HuH-7 (cell line): ENCODE results near the gene SLC25A45.

Experiments used
- DNase-seq: peaks from one replicate; pipeline ENCODE4 v3.0.0; 2011; ENCODE audit warnings: low spot score

Gene SLC25A45

DNA sequence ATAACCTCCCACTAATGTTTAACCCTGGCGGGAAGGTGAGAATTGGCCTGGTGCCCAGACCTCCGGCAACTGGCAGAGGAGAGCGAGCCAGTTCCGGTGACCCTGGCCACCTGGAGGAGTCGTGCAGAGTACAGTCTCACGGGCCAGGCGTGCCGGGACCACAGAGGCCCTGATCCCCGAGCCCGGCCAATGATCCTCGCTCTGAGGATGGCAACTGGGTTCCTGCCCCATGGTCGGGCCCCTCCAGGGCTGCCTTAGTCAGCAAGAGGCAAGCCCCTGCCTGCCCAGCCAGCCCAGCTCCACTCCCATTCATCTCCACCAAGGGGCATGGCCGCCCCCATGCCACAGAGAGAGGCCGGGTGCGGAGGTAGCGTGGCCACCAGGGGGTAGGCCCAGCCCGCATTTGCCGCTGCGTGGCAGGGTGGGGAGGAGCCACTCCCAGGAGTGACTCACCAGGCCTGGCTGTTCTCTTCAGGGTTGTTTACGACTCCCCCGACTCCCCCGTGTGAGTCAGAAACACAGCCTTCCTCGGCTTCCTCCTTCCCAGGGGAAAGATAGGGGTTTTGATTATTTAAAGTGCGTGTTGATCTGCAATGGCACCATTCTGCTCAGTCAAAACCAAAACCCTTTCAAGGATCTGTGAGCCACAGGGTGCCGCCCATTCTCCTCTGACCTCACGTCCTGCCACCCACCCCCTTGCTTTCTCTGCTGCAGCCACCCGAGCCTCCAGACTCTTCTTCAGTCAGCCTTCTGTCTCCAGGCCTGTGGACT, at the start of gene SLC25A45:
TSS of gene SLC25A45 (minus strand) at position 614 of the 771 bp plus-strand sequence. CDS start 695 bp downstream, outside the sequence.
- peak; percentile 78 for DNase-seq

- DNase-seq: no peak
Measured at GRCh38 chr11:65431451-65432099, 49.1 kb upstream of the SLC25A45 start.

- DNase-seq: no peak
Measured at GRCh38 chr11:65430406-65431217, 48.2 kb upstream of the SLC25A45 start.

GRCh38 chr11:65429724-65430405, 47.4 kb upstream of the SLC25A45 start:
- DNase-seq: no peak

DNA sequence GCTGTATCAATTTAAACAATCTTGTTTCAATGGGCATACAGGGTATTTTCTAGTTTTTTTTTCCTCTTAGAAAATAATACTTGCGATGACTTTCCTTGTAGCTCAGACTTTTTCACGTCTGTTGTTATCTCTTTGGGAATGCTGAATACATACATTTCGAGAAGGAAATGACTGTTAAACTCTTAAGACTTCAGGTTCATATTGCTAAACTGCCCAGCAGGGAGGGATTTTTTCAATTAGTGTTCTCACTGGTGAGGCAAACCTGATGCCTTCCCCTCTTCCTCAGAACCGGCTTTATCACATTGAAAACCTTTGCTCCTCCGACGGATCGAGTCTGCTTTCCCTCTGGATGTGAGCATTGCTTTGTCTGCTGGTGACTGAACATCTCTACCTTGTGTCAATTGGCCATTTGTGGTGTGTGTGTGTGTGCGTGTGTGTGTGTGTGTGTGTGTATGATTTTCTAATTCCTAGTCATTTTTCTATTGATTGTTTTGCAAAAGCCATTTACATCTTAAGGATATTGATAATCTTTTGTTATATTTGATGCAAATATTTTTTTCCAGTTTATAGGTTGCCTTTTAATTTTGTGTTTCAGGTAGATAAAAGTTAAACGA, 46.7 kb upstream of the SLC25A45 start:
- no peak for DNase-seq

- no peak for DNase-seq
Measured at GRCh38 chr11:65428578-65429067, 46.2 kb upstream of the SLC25A45 start.

- no peak for DNase-seq
Measured at GRCh38 chr11:65427691-65428577, 45.5 kb upstream of the SLC25A45 start.

- no peak for DNase-seq
Measured at GRCh38 chr11:65426839-65427690, 44.6 kb upstream of the SLC25A45 start.

- no peak for DNase-seq
Measured at GRCh38 chr11:65425971-65426838, 43.8 kb upstream of the SLC25A45 start.

GRCh38 chr11:65425105-65425970, 42.9 kb upstream of the SLC25A45 start:
- DNase-seq: no peak

GRCh38 chr11:65424205-65425104, 42.0 kb upstream of the SLC25A45 start:
- DNase-seq: no peak

- no peak for DNase-seq
Measured at GRCh38 chr11:65423516-65424204, 41.2 kb upstream of the SLC25A45 start.

DNA sequence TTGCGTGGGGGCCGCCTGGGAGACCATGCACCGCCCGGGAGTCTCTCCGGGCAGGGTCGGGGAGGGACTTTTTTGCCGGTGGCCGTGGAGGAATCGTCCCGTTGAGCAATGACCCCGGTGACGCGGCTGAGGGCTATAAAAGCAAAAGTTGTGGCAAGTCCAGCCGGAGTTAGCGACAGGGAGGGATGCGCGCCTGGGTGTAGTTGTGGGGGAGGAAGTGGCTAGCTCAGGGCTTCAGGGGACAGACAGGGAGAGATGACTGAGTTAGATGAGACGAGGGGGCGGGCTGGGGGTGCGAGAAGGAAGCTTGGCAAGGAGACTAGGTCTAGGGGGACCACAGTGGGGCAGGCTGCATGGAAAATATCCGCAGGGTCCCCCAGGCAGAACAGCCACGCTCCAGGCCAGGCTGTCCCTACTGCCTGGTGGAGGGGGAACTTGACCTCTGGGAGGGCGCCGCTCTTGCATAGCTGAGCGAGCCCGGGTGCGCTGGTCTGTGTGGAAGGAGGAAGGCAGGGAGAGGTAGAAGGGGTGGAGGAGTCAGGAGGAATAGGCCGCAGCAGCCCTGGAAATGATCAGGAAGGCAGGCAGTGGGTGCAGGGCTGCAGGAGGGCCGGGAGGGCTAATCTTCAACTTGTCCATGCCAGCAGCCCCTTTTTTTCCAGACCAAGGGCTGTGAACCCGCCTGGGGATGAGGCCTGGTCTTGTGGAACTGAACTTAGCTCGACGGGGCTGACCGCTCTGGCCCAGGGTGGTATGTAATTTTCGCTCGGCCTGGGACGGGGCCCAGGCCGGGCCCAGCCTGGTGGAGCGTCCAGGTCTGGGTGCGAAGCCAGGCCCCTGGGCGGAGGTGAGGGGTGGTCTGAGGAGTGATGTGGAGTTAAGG, 40.4 kb upstream of the SLC25A45 start, which contains the start of gene NEAT1:
TSS of gene NEAT1 (plus strand) at position 166 of the 883 bp plus-strand sequence.
- peak; percentile 59 for DNase-seq

DNA sequence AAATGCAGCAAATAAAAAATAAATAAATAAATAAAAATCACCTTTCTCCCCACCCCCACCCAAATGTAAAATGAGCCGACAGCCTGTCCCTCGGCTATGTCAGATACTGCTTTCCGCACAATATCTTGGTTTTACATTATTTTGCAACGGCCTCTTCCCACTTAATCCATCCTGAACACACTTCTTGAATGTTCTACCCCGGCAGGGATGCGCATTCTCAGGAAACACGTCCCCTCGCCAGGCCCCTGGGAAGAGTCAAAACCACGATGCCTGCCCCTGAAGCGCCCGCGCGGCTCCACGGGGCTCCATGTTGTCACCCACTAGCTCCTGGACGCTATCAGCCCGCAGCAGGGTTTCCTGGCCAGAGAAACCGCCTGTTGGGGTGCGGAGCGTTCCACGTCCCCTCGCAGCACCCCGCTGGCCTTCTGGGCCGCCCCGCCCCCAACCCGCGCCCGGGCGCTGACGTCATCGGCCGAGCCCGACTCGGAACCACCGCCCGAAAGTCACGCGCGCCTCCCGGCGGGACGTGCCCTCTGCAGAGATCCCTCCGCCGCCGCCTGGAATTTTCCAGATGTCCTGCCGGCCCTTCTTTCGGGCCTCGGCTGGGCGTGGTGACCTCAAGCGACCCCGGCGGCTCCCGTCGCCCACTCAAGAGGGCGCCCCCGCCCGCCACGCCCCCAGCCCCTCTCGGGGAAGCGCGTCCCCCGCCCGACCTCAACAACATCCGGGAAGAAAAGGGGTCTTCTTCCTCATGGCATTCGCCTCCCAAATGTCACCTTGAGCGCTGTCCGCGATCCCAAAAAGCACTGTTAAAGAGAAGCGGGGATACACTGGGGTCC, 39.6 kb upstream of the SLC25A45 start:
- DNase-seq: peak; percentile 54
